ENCODE data around the gene PLIN1.

- TF ChIP-seq CTCF (IDR thresholded peaks at IDR 0.05) (no peak), EZH2 (IDR thresholded peaks at IDR 0.05; ENCODE audit: borderline replicate concordance, insufficient read depth, low read depth, low read length, poor library complexity, severe bottlenecking) (no peak)
These were observed 62.9 kb downstream of the PLIN1 start for GRCh38 chr15:89616228-89616627.
